ENCODE results near the gene RABGAP1L.
"Not testable (repeated sequence)": the region's sequence is repeated elsewhere in the genome, so short reads cannot be mapped to it uniquely, and the experiment has no call there.

Gene RABGAP1L

DNA sequence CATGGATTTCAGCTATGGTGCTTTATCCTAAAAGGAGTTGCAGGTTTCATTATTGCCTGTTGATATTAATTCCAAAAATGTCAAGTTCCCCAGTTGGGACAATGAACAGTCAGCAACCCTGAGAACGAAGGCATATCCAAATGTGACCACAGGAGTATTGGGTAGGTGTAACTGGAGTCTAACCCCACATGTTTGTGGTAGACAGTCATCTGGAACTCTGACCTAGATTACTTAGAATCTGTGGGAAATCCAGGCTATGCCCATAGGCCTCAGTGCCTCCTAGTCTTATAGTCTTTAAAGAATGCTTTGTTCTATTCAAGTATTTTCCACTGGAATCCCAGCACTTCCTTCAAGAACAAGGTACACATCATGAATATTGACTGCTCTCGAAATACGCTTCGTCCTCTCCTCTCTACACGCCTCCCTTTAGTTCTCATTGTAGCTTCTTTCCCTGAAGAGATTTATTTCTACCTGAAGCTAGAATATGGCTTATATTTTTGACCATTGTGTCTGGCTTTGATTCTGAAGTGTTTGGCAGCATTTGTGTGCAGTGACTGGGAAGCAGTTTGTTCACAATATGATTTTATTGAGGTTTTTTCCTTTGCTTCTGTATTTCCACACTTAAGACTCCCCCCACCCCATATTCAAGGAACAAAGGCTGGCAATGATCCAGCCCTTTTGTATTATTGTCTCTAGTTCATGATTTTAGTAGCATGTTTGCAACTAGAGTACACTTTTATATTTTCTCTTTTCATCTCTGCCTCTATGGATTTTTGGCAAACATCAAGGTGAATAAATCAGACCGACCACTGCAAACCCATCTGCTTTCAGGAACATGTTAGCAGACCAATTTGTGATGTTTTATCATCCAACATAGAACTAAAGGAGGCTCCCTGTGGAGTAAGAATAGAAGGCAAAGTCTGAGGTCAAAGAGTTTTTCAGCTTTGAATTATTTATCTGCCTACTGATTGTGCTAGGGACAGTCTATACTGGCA, 467.0 kb downstream of the RABGAP1L start:
- DNase-seq = no peak

DNA sequence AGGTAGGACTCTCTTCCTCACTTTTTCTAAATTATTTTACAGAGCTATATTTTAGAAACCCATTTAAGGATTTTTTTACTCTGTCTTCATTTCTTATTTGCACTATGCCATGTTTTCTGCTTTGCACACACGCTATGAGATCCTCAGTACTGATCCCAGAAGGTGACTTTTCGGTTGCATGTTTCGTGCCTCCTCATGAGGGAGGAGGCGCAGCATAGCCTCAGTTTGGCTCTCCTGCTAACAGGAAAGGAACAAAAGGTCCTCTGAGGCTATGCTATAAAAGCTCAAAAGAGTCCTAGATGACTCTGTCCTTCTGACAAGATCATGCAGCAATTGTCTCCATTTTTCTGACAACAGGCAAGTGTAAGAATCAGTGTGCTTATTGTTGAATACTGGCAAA, 478.2 kb downstream of the RABGAP1L start:
- no peak for DNase-seq

DNA sequence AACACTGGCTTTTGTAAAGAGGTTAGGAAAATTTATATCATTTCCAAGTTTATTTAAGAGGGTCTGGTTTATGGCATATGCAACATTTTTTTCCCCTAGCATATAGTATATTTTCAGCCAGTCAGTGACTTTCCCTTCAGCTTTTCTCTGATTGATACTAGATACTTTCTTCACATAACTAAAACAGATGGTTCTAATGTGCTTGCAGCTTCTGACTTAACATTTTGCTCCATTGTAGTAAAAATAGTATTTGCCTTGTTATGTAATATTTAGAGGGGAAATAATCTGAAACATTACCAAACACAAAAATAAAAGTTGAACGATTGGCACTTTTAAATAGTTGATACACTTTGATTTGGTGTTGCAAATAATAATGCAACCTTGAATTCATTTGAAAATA, 480.1 kb downstream of the RABGAP1L start:
- no peak for DNase-seq

DNA sequence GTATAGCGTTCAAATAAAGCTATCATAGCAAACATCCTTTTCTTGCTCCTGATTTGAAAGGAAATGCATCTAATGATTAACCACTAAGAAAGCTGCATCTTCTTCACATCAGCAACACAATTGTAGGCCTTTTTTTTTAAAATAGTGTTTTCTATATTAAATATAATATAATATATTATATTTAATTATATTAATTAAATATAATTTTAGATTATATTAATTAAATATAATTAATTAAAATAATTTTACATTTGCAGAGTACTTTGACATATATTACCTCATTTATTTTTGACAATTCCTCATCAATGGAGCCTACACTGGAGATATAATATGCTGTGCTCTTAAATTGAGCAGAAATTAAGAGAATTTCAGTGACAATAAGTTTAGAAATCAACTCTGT, 481.5 kb downstream of the RABGAP1L start:
- no peak for DNase-seq

DNA sequence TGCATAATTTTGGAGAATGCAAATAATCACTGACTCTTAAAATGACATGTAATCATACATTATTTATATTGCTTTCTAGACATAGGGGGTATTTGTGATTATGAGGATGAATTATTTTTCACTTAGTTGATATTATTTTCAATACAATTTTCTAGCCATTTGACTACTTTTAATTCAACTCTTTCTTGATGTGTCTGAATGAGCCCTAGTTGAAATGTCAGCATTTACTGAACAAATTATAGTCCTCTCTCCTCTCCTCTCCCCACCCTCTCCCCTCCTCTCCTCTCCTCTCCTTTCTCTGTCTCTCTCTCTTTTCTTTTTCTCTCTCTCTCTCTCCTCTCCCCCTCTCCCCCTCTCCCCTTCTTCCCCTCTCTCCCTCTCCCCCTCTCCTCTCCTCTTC, 483.1 kb downstream of the RABGAP1L start:
- no peak for DNase-seq

DNA sequence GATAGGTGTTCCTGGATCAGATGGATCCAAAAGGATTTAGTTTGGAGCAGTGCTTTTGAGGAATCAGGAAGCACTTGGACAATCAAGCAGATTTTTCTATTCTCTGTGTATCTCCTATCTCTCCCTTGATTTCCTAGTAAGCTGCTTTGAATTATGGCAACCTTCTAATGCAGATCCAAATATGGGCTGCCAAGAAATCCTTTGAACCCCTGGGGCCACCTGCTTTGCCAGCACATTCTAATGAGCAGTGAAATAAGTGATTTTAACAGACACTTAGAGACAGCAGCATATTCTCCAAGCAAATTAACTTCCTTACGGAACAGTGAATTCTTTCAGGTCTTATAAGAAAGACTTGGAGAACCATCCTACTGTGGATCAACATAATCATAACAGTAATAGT, 483.9 kb downstream of the RABGAP1L start:
- DNase-seq = no peak

DNA sequence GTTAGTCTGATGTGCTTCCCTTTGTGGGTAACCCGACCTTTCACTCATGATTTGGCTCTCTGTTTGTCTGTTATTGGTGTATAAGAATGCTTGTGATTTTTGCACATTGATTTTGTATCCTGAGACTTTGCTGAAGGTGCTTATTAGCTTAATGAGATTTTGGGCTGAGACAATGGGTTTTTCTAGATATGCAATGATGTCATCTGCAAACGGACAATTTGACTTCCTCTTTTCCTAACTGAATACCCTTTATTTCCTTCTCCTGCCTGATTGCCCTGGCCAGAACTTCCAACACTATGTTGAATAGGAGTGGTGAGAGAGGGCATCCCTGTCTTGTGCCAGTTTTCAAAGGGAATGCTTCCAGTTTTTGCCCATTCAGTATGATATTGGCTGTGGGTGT, 490.3 kb downstream of the RABGAP1L start:
- DNase-seq = not testable (repeated sequence)

DNA sequence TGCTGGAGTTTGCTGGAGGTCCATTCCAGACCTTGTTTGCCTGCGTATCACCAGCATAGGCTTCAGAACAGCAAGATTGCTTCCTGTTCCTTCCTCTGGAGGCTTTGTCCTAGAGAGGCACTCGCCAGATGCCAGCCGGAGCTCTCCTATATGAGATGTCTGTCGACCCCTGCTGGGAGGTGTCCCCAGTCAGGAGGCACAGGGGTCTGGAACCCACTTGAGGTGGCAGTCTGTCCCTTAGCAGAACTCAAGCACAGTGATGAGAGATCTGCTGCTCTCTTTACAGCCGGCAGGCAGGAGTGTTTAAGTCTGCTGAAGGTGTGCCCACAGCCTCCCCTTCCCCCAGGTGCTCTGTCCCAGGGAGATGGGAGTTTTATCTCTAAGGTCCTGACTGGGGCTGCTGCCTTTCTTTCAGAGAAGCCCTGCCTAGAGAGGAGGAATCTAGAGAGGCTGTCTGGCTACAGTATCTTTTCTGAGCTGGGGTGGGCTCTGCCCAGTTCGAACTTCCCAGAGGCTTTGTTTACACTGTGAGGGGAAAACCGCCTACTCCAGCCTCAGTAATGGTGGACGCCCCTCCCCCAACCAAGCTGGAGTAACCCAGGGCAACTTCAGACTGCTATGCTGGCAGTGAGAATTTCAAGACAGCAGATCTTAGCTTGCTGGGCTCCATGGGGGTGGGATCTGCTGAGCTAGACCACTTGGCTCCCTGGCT, 493.4 kb downstream of the RABGAP1L start:
- no peak for DNase-seq

DNA sequence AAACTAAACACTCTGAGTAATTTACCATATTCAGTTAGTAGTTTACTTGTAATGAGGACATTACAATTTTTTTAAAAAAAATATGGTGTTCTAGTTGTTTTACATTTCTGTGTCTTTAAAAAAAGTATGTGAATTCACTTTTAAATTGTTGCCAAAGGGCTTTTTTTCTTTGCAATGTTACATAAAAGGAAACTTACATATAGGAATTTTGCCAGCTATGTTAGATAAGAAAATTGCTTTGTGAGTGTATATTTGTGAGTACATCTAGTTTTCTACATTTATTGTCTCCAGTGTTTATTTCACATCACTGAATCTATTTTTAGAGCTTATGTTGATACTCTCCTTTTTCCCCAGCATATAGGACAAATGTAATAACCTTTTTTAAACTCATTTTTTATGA, 495.2 kb downstream of the RABGAP1L start:
- no peak for DNase-seq

DNA sequence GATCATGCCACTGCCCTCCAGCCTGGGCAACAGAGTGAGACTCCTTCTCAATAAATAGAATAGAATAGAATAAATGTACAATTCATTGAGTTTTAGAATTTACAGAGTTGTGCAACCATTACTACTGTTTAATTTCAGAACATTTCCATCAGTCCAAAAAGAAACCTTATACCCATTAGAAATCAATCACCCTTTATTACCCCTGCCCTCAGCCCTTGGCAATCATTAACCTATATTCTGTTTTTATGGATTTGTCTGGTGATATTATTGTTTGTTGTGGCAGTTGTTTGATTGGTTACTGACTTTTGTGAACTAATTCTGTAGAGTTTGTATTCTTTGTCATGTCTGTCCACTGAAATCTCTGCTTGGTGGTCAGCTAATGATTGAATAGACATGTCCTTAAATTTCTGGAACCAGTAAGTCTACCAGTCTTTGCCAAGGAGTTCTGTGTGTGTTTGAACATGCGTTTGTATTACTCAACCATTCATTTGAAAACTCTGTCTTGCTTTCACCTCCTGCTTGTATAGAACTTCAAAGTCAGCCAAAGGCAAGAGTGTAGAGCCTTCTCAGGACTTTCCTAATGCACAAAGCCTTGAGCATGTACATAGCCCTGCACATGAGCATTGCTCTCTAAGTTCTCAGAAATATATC, 497.2 kb downstream of the RABGAP1L start:
- DNase-seq = no peak

DNA sequence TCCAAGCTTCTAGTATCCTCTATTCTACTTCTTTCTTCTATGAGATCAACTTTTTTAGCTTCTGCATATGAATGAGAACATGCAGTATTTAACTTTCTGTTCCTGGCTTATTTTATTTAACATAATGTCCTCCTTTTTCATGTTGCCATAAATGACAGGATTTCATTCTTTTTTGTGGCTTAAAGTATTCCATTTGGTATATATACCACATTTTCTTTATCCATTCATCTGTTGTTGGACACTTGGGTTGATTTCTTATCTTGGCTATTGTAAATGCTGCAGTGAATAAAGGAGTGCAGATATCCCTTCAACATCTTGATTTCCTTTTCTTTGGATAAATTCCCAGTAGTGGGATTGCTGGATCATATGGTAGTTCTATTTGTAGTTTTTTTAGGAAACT, 498.1 kb downstream of the RABGAP1L start:
- no peak for DNase-seq

DNA sequence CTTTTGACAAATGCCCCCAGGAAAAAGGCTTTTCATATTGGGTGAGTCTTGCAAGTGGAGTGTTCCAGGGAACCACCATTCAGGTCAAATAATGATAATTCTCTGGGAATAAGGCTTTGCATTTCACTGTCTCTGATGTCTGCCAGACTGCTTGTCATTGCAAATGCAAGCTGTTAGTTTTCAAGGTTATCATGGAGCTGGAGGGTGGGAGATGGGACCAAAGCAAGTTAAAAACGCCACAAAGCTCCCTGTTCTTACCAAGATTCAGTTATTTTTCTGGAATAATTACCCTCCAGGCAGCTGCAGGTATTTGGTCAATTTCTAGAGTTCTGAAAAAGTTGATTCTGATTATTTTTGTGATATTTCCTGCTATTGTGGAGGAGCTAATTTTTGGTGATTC, 498.6 kb downstream of the RABGAP1L start:
- no peak for DNase-seq

DNA sequence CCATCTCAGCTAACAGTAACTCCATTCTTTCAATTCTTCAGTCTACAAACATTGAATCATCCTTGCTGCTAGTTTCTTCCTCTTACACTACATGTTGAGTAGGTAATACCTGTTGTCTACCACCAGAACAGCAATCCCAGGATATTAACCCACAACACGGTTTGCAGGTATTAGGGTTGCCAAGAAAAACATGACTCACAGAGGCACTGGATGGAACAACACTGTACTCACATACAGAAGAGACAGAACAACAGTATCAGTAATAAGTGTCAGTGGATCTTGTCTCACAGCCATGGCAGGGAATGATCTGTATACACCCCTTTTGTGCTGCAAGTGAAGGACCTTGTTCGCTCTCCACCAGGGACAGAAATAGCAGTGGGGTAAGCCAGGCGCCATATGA, 500.5 kb downstream of the RABGAP1L start:
- DNase-seq = no peak

DNA sequence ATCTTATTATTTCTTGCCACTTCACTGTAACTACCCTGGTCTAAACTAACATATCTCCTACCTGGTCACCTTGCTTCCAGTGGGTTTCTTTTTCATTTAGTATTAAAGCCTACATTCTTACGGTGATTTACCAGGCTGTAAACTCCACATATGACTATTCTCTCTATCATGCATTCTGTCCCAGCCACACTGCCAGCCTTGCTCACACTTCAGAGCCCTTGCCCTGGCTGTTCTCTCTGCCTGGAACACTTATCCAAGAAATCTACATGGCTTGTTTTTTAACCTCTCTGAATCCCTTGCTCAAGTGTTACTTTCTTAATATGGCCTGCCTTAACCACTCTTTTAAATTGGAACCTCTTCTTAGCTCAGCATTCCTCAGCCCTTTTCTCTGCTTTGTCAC, 501.2 kb downstream of the RABGAP1L start:
- no peak for DNase-seq

DNA sequence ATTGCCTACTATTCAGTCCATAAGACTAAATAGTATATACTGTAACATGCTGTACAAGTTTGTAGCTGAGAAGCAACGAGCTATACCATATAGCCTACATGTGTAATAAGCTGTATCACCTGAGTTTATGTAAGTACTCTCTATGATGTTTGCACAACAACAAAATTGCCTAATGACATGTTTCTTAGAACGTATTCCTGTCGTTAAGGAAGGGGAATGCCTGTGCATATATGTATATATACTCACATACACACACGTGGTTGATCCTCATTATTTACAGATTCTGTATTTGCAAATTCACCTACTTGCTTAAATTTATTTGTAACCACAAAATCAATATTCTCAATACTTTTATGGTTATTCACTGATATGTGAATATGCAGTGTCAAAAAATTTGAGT, 504.0 kb downstream of the RABGAP1L start:
- no peak for DNase-seq

DNA sequence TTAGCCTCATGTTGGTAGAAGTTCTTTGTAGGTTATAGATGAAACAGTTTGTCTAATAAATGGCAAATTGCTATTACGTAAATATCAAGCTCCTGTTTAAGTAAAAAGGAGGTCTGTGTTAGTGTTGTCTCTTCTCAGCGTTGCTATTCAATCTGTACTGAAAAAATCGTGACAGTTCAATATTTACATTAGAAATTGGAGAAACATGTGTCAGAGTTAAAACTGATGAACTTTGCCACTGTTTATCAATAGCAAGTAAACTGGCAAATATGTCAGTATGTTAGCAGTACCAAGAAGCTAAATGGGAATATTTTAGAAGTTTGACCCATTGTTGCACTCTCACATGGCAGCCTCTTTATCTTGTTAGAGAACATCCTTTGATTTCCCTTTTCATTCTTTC, 506.9 kb downstream of the RABGAP1L start:
- DNase-seq = no peak

DNA sequence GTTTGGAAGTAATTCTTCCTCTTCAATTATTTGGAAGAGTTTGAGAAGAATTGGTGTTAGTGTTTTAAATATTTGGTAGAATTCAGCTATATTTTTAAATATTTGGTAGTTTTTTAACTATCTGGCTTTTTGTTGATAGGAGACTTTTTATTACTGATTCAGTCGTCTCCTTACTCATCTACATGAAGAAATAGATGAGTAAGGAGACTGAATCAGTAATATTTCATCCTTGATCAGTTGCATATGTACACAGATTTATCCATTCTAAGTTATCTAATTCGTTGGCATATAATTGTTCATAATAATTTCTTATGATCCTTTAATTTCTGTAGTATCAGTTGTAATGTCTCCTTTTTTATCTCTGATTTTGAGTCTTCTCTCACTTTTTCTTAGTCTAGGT, 512.5 kb downstream of the RABGAP1L start:
- DNase-seq = no peak

DNA sequence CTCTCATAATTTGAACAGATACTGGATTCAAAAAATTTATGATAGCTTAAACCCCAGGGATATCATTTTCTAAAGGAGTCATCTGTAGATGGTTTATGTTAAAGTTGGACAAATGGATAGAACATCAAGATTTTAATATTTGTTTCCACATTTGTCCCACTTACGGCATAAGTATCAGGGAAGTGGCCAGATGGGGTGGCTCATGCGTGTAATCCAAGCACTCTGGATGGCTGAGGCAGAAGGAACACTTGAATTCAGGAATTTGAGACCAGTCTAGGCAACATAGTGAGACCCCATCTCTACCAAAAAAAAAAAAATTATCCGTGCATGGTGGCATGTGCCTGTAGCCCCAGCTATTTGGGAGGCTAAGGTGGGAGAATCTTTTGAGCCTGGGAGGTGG, 517.5 kb downstream of the RABGAP1L start:
- no peak for DNase-seq

DNA sequence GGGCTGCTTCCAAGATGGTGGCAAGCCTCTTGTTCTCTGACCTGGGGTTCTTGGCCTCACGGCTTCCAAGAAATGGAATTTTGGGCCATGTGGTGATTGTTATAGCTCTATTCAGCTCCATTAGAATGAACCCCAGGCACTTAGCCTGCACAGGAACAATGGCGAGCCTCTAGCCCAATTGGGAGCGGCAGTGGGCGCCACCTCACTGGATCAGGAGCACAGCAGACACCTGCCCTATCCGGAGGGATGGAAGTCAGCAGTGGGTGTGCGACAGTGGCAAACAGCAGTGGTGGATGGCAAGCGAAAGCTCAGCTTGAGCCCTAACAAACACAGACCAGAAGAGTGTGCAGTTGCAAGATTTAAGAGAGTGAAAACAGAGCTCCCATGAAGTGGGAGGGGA, 519.3 kb downstream of the RABGAP1L start:
- no peak for DNase-seq

DNA sequence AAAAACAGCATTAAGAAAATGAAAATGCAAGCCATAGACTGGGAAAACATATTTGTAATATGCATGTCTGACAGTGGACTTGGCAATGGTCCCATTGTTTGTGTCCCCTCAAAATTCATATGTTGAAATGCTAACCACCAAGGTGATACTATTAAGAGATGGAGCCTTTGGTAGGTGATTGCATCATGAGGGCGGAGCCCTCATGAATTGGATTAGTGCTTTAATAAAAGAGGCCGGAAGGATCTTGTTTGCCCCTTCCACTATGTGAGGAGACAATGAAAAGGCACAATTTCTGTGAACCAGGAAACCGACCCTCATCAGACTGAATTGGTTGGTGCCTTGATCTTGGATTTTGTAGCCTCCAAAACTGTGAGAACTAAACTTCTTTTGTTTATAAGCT, 520.8 kb downstream of the RABGAP1L start:
- DNase-seq = no peak

DNA sequence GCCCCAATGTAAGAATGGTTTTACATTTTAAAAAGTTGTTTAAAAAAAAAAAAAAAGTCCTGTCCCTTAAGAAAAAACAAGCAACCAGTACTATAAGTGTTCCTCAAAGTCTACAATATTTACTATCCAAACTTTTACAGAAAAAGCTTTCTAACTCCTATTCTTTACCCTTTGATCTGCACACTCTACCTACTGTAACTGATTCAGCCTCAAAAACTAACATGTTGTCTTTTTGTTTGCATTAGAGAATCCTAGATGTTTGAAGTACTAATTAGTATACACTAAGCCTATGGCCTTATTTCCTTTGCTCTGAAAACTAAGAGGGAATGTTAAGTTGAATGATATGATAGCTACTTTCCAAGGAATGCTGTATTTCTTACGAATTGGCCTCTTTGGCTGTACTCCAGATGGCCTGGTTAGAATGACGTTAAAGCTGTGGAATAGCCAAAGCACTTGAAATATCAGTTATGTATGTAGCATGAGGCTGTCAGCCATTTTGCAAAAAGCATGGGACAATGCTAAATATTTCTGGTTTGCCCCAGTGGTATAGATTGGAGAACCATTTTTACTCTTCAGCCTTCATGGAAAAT, 523.2 kb downstream of the RABGAP1L start:
- no peak for DNase-seq

DNA sequence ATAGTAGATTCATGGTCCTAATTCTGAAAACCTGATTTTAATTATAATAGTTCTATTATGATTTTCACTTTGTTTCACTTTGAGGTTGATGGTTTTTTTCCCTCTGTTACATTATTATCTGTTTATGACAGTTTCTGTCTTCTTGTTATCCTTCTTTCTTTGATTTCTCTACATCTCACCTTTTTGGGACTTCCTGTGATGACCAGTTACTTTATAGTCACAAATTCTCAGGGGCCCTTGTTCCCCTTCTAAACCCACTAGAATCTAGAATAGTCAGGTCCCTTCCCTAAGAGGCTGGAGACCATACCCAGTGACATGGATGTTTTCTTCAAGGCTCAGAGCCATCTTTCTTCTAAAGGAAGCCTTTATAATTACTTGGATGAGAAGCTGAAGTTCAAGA, 526.9 kb downstream of the RABGAP1L start:
- DNase-seq = no peak

DNA sequence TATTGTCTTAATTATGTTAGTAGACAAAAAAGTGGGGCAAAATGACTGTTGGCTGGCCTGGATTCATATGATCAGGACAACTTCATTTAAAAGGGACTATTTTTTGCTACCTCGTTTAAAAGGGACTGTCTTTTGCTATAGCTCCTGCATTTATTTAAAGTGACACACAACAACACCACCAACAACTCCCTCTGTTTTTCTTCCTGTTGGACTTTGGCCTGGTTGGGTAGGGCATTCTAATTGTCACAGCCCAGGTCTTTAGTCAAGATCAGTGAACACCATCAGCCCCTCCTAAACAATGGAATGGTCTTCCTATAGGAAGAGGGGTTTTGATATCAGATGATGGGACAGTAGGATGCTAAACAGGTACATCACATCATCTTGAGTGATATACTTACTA, 530.2 kb downstream of the RABGAP1L start:
- no peak for DNase-seq
